NOMO-1 (cell line): ENCODE data around the gene PDE3A.

Source experiments
- DNase-seq, 2 experiments: peaks; one replicate each; lab custom pipeline; 2025; ENCODE audit not compliant: unreplicated experiment in 2 of 2; lab: John Stamatoyannopoulos, UW

PDE3A gene

DNA sequence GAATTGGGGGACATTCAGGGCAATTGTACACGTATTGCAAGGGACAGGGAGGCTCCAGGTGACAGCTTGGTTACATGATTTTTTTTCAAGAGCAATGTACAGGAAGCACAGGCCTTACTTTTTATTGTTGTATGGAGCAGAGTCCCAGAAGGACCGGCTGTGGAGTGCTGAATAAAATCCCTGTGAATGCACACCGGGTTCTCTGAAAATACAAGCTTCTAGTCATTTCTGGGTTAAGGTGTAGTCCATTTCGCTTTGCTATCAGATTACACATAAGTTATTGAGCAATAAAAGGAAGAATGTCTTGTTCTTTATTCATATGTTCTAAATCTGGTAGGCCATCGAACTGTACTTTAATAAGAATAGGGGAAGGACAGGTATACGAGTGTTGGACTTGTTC lies 52.2 kb downstream of the PDE3A start:
- DNase-seq: no peak

GRCh38 chr12:20421421-20421820 lies 53.1 kb downstream of the PDE3A start:
- DNase-seq: no peak

GRCh38 chr12:20423557-20423956 lies 55.2 kb downstream of the PDE3A start:
- DNase-seq: no peak

- no peak for DNase-seq
Measured at GRCh38 chr12:20424841-20425240, 56.5 kb downstream of the PDE3A start.

DNA sequence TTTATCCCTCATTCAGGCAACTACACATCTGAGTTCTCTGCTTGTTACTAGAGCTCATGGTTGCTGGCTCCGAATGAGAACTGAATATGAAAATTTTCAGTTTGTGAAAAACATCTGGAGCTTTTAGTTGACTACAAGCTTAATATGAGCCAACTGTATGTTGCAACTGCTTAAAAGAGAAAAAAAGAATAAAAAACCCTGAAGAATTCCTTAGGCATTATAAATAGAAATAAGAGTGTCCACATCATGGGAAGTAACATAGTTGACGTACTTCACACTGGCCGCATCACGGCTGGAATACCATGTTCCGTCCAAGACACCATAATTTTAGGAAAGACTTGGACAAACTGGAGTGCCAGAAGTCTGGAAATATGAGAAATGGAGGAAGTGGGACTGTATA lies 57.9 kb downstream of the PDE3A start:
- DNase-seq: no peak

DNA sequence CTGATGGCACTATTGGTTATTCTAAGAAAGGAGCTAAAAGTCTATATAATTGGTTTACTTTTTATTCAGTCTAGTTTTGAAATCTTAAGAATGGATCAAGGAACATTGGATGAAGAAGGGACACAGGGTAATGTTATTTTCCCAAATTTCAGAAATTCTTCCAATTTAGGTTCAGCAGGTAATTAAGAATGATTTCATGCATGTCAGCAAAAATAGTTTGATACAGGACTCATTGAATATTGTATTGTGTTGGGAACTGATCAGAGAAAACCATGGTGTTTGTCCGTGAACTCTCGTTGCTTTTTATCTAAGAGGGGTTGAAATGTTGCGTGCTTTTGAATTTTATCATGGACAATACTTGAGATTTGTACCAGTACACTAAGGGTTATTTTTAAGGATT lies 58.6 kb downstream of the PDE3A start:
- DNase-seq: no peak

DNA sequence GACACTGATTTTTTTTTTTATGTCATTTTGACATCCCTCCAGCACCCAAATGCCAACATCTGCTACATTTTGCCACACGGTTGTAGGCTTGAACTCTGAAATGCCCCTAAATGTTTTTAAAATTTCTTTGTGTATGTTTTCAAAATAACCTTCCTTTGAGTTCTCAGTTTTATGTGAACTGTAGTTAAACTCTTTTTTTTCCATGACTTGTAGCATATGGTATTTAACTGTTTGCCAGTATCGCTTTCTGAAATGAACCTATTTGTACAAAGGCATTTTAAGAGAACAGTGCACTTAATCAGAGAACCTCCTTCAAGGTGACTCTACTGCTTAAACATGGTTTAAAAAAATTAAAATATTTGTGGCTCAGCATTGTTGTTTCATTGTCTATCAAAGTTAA lies 61.5 kb downstream of the PDE3A start:
- no peak for DNase-seq

GRCh38 chr12:20432290-20432689 lies 64.0 kb downstream of the PDE3A start:
- DNase-seq: no peak

DNA sequence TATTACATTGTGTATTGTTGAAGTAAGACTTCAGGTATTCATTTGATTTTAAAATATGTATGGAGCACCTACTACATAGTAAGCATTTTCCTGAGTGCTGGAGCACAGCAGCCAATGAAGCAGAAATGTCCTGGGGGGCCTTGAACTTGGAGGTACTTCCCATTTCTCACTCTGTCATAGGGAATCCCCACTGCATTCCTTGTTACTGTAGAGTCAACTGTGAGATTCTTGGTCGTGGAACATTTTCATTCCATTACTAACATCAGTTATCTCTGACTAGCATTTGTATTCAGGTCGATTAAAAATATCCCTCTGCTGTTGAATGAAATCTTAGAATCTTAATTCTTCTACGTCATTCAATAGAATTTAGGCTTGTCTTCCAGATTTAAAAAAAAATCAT lies 66.7 kb downstream of the PDE3A start:
- DNase-seq: no peak

DNA sequence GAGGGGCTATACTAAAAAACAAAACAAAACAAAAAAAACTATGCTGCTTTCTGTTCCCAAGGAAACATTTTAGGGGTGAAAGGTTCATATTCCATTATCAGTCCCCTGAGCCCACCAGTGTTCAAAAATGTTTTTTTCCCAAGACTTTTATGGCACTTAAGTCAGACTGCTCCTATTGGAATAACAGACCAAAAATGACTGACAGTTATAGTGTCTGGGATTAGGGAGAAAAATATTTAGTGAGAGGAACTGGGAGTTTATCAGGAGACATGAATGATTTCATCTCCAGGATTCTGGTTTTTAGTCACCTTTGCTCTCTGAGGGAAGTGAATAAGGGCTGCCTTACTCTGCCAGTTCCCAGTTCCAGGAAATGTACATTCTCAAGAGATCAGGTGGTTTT lies 68.0 kb downstream of the PDE3A start:
- DNase-seq: no peak

- no peak for DNase-seq
Measured at GRCh38 chr12:20438299-20438779, 70.0 kb downstream of the PDE3A start.

DNA sequence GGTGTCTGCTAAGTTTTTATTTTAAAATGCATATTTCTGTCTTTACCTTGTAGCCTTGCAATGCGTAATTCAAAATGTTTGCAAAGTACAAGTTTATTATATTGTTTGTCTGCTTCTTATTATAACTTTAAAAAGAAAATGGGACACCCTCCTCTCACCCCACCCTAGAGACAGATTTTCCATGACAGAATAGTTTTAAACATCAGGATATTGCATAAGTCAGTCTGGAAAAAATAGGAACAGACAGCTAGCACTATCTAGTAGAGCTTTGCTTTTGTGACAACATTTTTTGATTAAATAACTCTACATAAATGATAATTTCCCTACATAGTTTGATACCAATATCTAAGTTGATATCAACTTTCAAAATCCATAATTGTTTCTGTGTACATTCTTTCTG lies 71.3 kb downstream of the PDE3A start:
- DNase-seq: no peak

DNA sequence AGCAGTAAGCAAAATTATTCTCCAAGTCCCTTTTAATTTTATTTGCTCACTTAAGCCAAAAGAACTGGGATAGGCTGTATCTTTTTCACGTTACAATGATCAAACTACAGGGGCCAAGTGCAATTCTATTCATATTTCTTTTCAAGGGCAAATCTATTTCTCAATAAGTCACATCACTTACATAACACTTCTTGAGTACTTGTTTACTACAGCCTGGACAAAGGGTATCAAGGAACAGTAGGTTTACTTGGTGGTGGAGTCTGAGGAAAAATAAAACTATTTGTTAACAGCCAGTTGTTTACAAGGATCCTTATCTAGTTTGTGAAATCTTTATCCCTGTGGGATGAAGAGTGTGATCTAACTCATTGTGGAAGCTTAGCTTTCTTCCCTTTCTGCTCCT lies 72.1 kb downstream of the PDE3A start:
- no peak for DNase-seq

- no peak for DNase-seq
Measured at GRCh38 chr12:20442322-20442721, 74.0 kb downstream of the PDE3A start.

DNA sequence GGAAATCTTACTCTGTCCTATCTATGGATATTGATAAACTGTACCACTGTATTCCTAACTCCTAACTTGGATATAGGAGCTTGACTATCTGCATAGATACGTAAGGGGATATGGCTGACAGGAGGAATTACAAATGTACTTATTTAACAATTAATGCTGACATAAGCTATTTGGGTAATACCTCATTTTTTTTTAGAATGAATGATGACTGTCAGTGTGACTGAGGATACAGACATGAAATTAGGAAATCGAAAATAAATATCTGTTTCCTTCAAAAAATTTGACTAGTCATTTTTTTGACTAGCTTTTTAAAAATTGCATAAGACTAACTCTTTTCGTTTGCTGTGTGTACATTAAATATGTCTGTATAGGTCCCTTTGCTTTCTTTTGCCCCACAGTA lies 74.9 kb downstream of the PDE3A start:
- no peak for DNase-seq

- DNase-seq: no peak
Measured at GRCh38 chr12:20443792-20444191, 75.5 kb downstream of the PDE3A start.

GRCh38 chr12:20444595-20445170 lies 76.3 kb downstream of the PDE3A start:
- peak in 1 of 2 experiments; percentile 34 for DNase-seq

DNA sequence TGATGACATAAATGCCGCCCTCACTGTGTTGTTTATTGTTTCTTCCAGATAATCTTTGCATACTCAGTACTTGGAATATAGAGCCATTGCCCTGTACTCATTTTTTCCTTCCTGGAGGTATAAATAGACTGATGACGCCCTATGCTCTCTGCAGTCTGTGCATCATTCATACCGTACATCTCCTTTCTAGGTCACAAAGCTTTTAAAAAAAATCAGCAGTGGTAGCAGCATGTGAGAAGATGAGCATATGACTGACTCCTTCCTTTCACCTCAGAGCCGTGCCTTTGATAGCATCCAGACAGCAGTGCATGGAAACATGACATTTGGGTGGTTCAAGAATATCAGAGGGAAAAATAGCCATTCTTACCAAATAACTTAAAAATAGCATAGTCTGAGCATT lies 77.3 kb downstream of the PDE3A start:
- DNase-seq: no peak

GRCh38 chr12:20446836-20447235 lies 78.5 kb downstream of the PDE3A start:
- no peak for DNase-seq

GRCh38 chr12:20448781-20449180 lies 80.4 kb downstream of the PDE3A start:
- no peak for DNase-seq

DNA sequence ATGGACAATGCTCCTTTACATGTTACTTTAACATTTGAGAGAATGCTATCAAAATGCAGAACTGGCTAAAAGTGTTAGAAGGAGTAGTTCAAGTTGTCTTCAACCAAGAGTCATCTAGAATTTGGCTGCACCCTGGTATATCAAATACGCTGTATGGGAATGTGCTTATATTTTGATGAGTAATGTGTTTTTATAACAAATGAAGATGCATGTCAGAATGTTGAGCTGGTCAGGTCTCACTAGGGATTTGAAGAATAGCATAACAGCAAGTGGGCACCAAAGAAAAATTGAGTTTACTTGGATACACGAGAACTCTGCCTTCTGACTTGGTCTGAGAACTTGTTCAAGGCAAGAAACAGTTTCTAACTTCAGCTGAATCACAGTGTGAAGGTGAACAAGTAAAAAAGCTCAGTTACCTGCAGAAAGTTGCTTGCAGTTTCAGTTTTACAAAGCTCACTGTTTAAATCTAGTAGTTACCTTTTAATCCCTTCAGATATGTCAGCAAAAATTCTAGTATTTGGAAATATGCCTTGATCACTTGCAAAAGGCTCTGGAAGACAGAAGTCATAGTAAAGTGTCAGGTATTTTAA lies 82.3 kb downstream of the PDE3A start:
- no peak for DNase-seq

DNA sequence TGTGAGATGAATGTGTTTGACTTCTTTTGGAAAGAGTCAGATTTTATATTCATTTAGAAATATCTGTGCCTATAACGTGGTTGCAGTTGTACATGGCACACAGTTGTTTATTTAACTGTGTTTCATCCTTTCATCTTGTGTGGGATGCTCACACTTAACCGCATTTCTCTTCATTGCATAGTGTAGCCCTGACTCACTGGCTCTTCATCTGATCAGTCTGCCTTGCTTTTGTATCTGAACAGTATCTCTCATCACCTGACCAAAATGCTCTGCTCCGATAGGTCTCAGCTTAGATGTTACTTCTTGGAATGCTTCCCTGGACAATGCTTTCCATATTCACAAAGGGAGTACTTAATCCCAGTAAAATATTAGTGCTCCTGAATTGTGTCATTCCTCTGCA lies 83.4 kb downstream of the PDE3A start:
- DNase-seq: no peak

DNA sequence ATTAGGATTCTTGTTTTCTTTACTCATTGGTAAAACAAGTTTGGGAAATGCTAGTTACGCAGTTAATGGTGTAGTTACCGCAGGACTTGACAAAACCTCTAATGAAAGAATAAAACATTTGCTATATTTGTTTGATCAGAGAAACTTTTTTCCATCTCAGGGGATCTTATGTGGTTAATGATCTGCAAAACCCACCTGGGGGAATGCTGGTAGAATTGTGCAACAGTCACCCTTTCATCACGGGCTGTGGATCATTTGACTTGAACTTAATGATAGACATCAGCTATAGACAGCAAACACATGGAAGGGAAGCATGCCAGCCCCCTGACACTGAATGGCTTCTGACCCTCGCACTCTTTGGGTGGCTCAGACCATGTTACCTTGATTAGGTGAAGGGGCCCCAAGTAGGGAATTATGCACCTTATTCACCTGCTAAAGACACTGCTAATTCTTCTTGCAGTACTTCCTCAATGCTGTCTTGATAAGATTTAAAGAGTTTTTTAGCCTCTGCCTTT lies 84.2 kb downstream of the PDE3A start:
- no peak for DNase-seq
